OCI-LY7 (cell line): ENCODE measurements around the gene WDR31. TPM values are rescaled to one million over a fixed set of nuclear protein-coding genes. Genes with fewer than 3 reads are reported as not detected.

Experiments
- BruUV-seq: library from RNA; stranded (reverse); fragments of 400-500 nt; replicated peaks from 2 replicates; lab custom pipeline; 2021; lab: Mats Ljungman, UMichigan
- CTCF ChIA-PET: fragments of 300-600 bp; sonication (Branson Sonifier 250); formaldehyde crosslinking; loops from one replicate; lab custom pipeline; 2022; ENCODE audit warnings: antibody characterized with exemption; ENCODE audit not compliant: unreplicated experiment; lab: Charles Lee
- POLR2A ChIA-PET: fragments of 300-600 bp; sonication (Branson Sonifier 250); formaldehyde crosslinking; loops from one replicate; lab custom pipeline; 2022; ENCODE audit warnings: antibody characterized with exemption; lab: Charles Lee
- DNase-seq: peaks from one replicate; pipeline ENCODE4 v3.0.0-alpha.2; 2015; ENCODE audit warnings: low spot score
- H2AFZ ChIP-seq: fragments of 200-600 bp; sonication (generic), shearing (Covaris generic); 2 replicates; pipeline ENCODE4 v1.6.1; 2014; ENCODE audit warnings: mild to moderate bottlenecking, antibody characterized with exemption, low read length, moderate library complexity
- H3K27ac ChIP-seq: fragments of 200-600 bp; sonication (generic); 2 replicates; pipeline ENCODE4 v1.5.1; 2014; ENCODE audit warnings: mixed run types, low read depth, mild to moderate bottlenecking, moderate library complexity, low read length, inconsistent platforms; ENCODE audit not compliant: poor library complexity, severe bottlenecking
- H3K36me3 ChIP-seq: fragments of 200-600 bp; sonication (generic); 2 replicates; pipeline ENCODE4 v1.6.1; 2014; ENCODE audit warnings: mild to moderate bottlenecking, antibody characterized with exemption, low read length, moderate library complexity, mixed read lengths; ENCODE audit not compliant: insufficient read depth
- H3K4me1 ChIP-seq: fragments of 200-600 bp; sonication (generic); 2 replicates; pipeline ENCODE4 v1.5.1; 2014; ENCODE audit warnings: mild to moderate bottlenecking, low read length; ENCODE audit not compliant: insufficient read depth, poor library complexity, severe bottlenecking
- H3K4me2 ChIP-seq: fragments of 200-600 bp; sonication (generic); 2 replicates; pipeline ENCODE4 v1.6.1; 2014; ENCODE audit warnings: mild to moderate bottlenecking, low read length
- H3K4me3 ChIP-seq: fragments of 200-600 bp; sonication (generic); 2 replicates; pipeline ENCODE4 v1.5.1; 2014; ENCODE audit warnings: mild to moderate bottlenecking, low read depth, low read length; ENCODE audit not compliant: poor library complexity, severe bottlenecking
- H3K79me2 ChIP-seq: fragments of 200-600 bp; sonication (generic); 2 replicates; pipeline ENCODE4 v1.6.1; 2016; ENCODE audit warnings: low read depth, mild to moderate bottlenecking, low read length, moderate library complexity, mixed read lengths; ENCODE audit not compliant: insufficient read depth
- H3K9me2 ChIP-seq: fragments of 200-600 bp; sonication (generic); 2 replicates; pipeline ENCODE4 v1.6.1; 2016; ENCODE audit warnings: mild to moderate bottlenecking, low read length, mixed read lengths; ENCODE audit not compliant: insufficient read depth
- H3K9me3 ChIP-seq: fragments of 200-600 bp; sonication (generic); 2 replicates; pipeline ENCODE4 v1.6.1; 2014; ENCODE audit warnings: mild to moderate bottlenecking, mixed run types, low read length, mixed read lengths
- H4K20me1 ChIP-seq: fragments of 200-600 bp; sonication (generic); 2 replicates; pipeline ENCODE4 v1.6.1; 2014; ENCODE audit warnings: mild to moderate bottlenecking, antibody characterized with exemption, low read length, moderate library complexity, mixed read lengths; ENCODE audit not compliant: insufficient read depth
- CTCF ChIP-seq: fragments of 200-600 bp; sonication (generic); conservative IDR thresholded peaks from 2 replicates; pipeline ENCODE4 v1.5.1; 2014; ENCODE audit warnings: mild to moderate bottlenecking, antibody characterized with exemption, low read length, moderate library complexity, mixed read lengths
- EZH2phosphoT487 ChIP-seq: fragments of 200-600 bp; sonication (generic); IDR thresholded peaks from 2 replicates; pipeline ENCODE4 v1.6.1; 2018; ENCODE audit warnings: low read depth, borderline replicate concordance, mild to moderate bottlenecking, mixed run types, antibody characterized with exemption, low read length, moderate library complexity, mixed read lengths
- intact Hi-C: fragments of 100-400 bp; cut with micrococcal nuclease; formaldehyde crosslinking; loops from one replicate; pipeline ENCODE4 v1.10.0; 2022; ENCODE audit not compliant: unreplicated experiment
- total RNA-seq, 2 experiments: library from RNA; depleted of rRNA in 1 of 2; stranded (reverse); fragments of >200 nt in 1 of 2; shearing (Covaris generic) in 1 of 2; gene quantifications; 2 replicates each; pipeline ENCODE4 v1.2.3, GENCODE V29; 2014 to 2022

The WDR31 gene
- total RNA-seq, 2 experiments from 2014 or later = 0.19 to 1.4 TPM

DNA sequence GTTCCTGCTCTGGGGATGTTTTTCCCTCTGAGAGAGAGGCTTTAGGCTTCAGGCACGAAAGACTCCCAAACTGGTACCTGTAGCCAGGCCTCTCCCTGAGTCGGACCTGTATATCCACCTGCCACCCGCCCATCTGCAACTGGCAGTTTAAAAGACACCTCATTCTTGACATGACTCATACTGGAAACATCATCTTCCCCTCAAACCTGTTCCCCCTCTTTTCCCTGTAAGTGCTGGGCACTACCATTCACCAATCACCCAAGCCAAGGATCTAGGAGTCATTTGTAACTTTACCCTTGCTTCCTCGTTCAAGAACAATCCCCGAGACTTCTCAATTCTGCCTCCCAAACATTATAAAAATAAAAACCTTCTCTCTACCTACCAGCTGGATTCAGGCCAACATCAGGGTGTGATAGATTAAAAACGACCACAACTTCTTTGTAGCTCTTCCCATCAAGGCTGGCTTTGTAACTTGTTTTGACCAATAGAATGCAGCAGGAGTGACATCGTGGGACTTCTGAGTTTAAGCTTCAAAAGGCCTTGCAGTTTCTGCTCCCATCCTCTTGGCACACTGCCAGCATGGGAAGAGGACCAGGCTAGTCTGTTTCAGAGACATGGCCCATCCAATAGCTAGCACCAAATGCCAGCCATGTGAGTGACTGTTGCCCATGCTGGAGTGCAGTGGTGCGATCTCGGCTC, 1.8 kb upstream of the WDR31 start:
- intact Hi-C loops = loop anchor here (5.0 kb wide), 1 partner anchor 60 kb away; the partner anchor contains the start of gene ALAD
- no TSS peak for BruUV-seq
- H3K36me3 ChIP-seq = no peaks in the 10 kb centered on the region
- no peaks in the 10 kb centered on the region for H3K9me2 ChIP-seq
- no peak overlapping the region for H3K27ac ChIP-seq
- CTCF ChIA-PET = no interaction called here
- no peak for DNase-seq
- TF ChIP-seq EZH2phosphoT487 (no peak), CTCF (no peak)
- H3K4me2 ChIP-seq = no peak overlapping the region
- no peaks in the 10 kb centered on the region for H3K4me1 ChIP-seq
- no peaks in the 10 kb centered on the region for H4K20me1 ChIP-seq
- POLR2A ChIA-PET = no interaction called here
- H3K4me3 ChIP-seq = no peak overlapping the region
- no peaks in the 10 kb centered on the region for H3K9me3 ChIP-seq
- no peaks in the 10 kb centered on the region for H3K79me2 ChIP-seq
- no peak overlapping the region for H2AFZ ChIP-seq

DNA sequence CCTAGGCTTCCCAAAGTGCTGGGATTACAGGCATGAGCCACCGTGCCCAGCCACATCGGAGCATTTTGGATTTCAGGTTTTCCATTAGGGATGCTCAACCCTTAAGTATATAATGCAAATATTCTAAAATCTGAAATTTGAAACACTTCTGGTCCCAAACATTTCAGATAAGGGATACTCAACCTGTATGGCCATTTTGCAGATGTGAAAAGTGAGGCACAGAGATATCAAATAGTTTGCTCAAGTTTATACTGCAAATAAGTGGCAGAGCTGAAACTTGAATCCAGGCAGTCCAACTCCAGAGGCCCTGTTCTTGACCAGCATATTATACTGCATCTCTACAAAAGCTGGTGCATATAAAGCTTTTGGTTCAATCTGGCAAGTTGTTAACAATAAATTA, 2.4 kb downstream of the WDR31 start:
- POLR2A ChIA-PET = interaction anchor here (0.5 to 1.0 kb wide), 4 partner anchors 10 to 113 kb away, joined by 3 to 4 read pairs (median 4); no protein-coding TSS in a partner anchor

More for the DNA sequence above, 2.4 kb downstream of the WDR31 start:
- CTCF ChIA-PET = no interaction called here
- no peak overlapping the region for H2AFZ ChIP-seq
- no peak overlapping the region for H3K4me3 ChIP-seq
- H3K27ac ChIP-seq = no peak overlapping the region
- no peaks in the 10 kb centered on the region for H3K9me3 ChIP-seq
- no peaks in the 10 kb centered on the region for H3K79me2 ChIP-seq
- BruUV-seq = no TSS peak
- H3K4me1 ChIP-seq = no peaks in the 10 kb centered on the region
- no peak overlapping the region for H3K4me2 ChIP-seq
- H4K20me1 ChIP-seq = no peaks in the 10 kb centered on the region
- intact Hi-C loops = no loop called here
- no peak for DNase-seq
- no peaks in the 10 kb centered on the region for H3K9me2 ChIP-seq
- no peaks in the 10 kb centered on the region for H3K36me3 ChIP-seq
- TF ChIP-seq CTCF = no peak
- TF ChIP-seq EZH2phosphoT487 = no peak
